K562 (cell line): ENCODE data around the gene CST9L. TPM values are rescaled to one million over a fixed set of nuclear protein-coding genes. Genes with fewer than 3 reads are reported as not detected.

Experiments
- ATAC-seq: fragments of 200-7000 bp; cut with Tn5 transposase; 3 replicates; pipeline ENCODE4 v1.9.1; 2020; ENCODE audit warnings: moderate library complexity
- BruUV-seq: library from RNA; stranded (reverse); fragments of 400-500 nt; replicated peaks from 2 replicates; lab custom pipeline; 2021; lab: Mats Ljungman, UMichigan
- CTCF ChIA-PET: fragments of 300-600 bp; formaldehyde crosslinking; extraction: SDS; loops from one replicate; lab custom pipeline; 2021; ENCODE audit warnings: low intra/inter-chr PET ratio; lab: Yijun Ruan, JAX
- POLR2A ChIA-PET: fragments of 300-600, 350-650 bp; sonication (Branson Sonifier 250); formaldehyde crosslinking; extraction: SDS; loops from one replicate; lab custom pipeline; 2021; ENCODE audit warnings: antibody characterized with exemption, inconsistent platforms; lab: Yijun Ruan, JAX
- DNase-seq, 4 experiments: peaks; one replicate each; pipeline versions ENCODE4 v3.0.0 to v3.0.0-alpha.2; 2011 to 2018; ENCODE audit warnings: low spot score in 3 of 4, mixed read lengths in 3 of 4; ENCODE audit errors: extremely low read depth in 1 of 4
- FAIRE-seq: peaks from 2 replicates; lab custom pipeline; 2011; peaks lifted over from hg19 to GRCh38; lab: Jason Lieb, UNC
- H2AFZ ChIP-seq: 2 replicates; pipeline ENCODE4 v1.6.0; 2011; ENCODE audit warnings: low read depth, low read length, control low read depth, inconsistent platforms
- H3K27ac ChIP-seq: fragments of 200-600 bp; 3 replicates; pipeline ENCODE4 v1.8.0; 2011; ENCODE audit warnings: low read depth, mild to moderate bottlenecking, control low read depth, inconsistent platforms, low read length, moderate library complexity, mixed read lengths; ENCODE audit errors: extremely low read depth
- H3K27me3 ChIP-seq, 2 experiments: fragments of 300-600 bp in 1 of 2; 2 replicates in 1 of 2; 3 replicates in 1 of 2; pipeline versions ENCODE4 v1.6.0 to v1.8.0; 2011; ENCODE audit warnings: inconsistent platforms in 2 of 2, low read length in 2 of 2, mild to moderate bottlenecking in 1 of 2, mixed read lengths in 1 of 2, moderate library complexity in 1 of 2; ENCODE audit not compliant: control insufficient read depth in 2 of 2, insufficient read depth in 2 of 2
- H3K36me3 ChIP-seq: fragments of 300-600 bp; 3 replicates; pipeline ENCODE4 v1.8.0; 2011; ENCODE audit warnings: mild to moderate bottlenecking, low read length, inconsistent platforms; ENCODE audit not compliant: control insufficient read depth, insufficient read depth
- H3K4me1 ChIP-seq, 2 experiments: fragments of 200-600 bp in 1 of 2; replicated peaks in 1 of 2; 2 replicates in 1 of 2; 3 replicates in 1 of 2; pipeline versions ENCODE4 v1.5.1 to v1.8.0; 2011; ENCODE audit warnings: inconsistent platforms in 2 of 2, low read length in 2 of 2, mild to moderate bottlenecking in 1 of 2, mixed read lengths in 1 of 2, moderate library complexity in 1 of 2; ENCODE audit not compliant: control insufficient read depth in 2 of 2, insufficient read depth in 2 of 2
- H3K4me2 ChIP-seq: 2 replicates; pipeline ENCODE4 v1.6.1; 2011; ENCODE audit warnings: low read length, control low read depth, inconsistent platforms, mixed read lengths; ENCODE audit not compliant: insufficient read depth
- H3K4me3 ChIP-seq: fragments of 200-600 bp; sonication (generic), shearing (Covaris generic); 2 replicates; pipeline ENCODE4 v1.5.1; 2016; ENCODE audit warnings: control low read depth, inconsistent platforms
- H3K79me2 ChIP-seq: fragments of 200-600 bp; 3 replicates; pipeline ENCODE4 v1.8.0; 2011; ENCODE audit warnings: low read length, inconsistent platforms; ENCODE audit not compliant: control insufficient read depth, insufficient read depth
- H3K9ac ChIP-seq, 2 experiments: 2 replicates each; pipeline versions ENCODE4 v1.6.0 to v1.6.1; 2011; ENCODE audit warnings: low read depth in 2 of 2, low read length in 2 of 2, control low read depth in 1 of 2, inconsistent platforms in 1 of 2, mild to moderate bottlenecking in 1 of 2, mixed read lengths in 1 of 2; ENCODE audit not compliant: insufficient read depth in 1 of 2
- H3K9me1 ChIP-seq: one replicate; pipeline ENCODE4 v1.6.0; 2011; ENCODE audit warnings: inconsistent platforms, mild to moderate bottlenecking, low read length, moderate library complexity; ENCODE audit not compliant: control insufficient read depth, insufficient read depth
- H3K9me3 ChIP-seq: replicated peaks from 2 replicates; pipeline ENCODE4 v1.5.1; 2011; ENCODE audit warnings: low read depth, low read length, inconsistent platforms; ENCODE audit not compliant: control insufficient read depth, insufficient read depth
- H4K20me1 ChIP-seq: replicated peaks from 2 replicates; pipeline ENCODE4 v1.6.1; 2011; ENCODE audit warnings: low read length, inconsistent platforms, mixed read lengths; ENCODE audit not compliant: control insufficient read depth, insufficient read depth
- ATF7 ChIP-seq: fragments of 450-650 bp; IDR thresholded peaks from 2 replicates; pipeline ENCODE4 v1.7.1; 2014; ENCODE audit warnings: mild to moderate bottlenecking, moderate library complexity
- ELF2 ChIP-seq: fragments of 250-450 bp; sonication (Bioruptor Pico); IDR thresholded peaks from 2 replicates; pipeline ENCODE4 v1.5.0; 2021; ENCODE audit warnings: mild to moderate bottlenecking
- FOXM1 ChIP-seq, 2 experiments: fragments of 450-650 bp in 1 of 2; sonication (generic) in 1 of 2; formaldehyde crosslinking in 1 of 2; IDR thresholded peaks; 2 replicates each; pipeline versions ENCODE4 v1.6.1 to v1.9.0; 2017 to 2022; ENCODE audit warnings: low read depth in 2 of 2, mild to moderate bottlenecking in 2 of 2, missing genetic modification reagents in 1 of 2, moderate library complexity in 1 of 2
- NONO ChIP-seq, 2 experiments: fragments of 200-400 bp in 1 of 2; fragments of 450-650 bp in 1 of 2; formaldehyde crosslinking in 1 of 2; IDR thresholded peaks; 2 replicates each; pipeline ENCODE4 v1.6.1; 2017; ENCODE audit warnings: low read depth in 2 of 2, mild to moderate bottlenecking in 2 of 2, moderate library complexity in 2 of 2, low read length in 1 of 2
- NR2C2 ChIP-seq, 2 experiments: fragments of 200-800 bp in 1 of 2; sonication (Bioruptor generic) in 1 of 2; sonication (generic) in 1 of 2; formaldehyde crosslinking in 1 of 2; IDR thresholded peaks; 2 replicates each; pipeline versions ENCODE4 v1.6.1 to v1.8.0; 2016 to 2022; ENCODE audit warnings: mild to moderate bottlenecking in 1 of 2, missing compliant biosample characterization in 1 of 2, missing genetic modification characterization in 1 of 2, missing genetic modification reagents in 1 of 2
- SIN3B ChIP-seq: fragments of 450-650 bp; IDR thresholded peaks from 2 replicates; pipeline ENCODE4 v1.6.1; 2017; ENCODE audit warnings: low read depth, mild to moderate bottlenecking, moderate library complexity
- SRSF3 ChIP-seq: fragments of 200-400 bp; formaldehyde crosslinking; IDR thresholded peaks from 2 replicates; pipeline ENCODE4 v1.6.1; 2016; ENCODE audit warnings: mild to moderate bottlenecking, low read length, moderate library complexity; ENCODE audit not compliant: insufficient read depth
- ZNF512 ChIP-seq: IDR thresholded peaks from 2 replicates; pipeline ENCODE4 v1.6.1; 2016; ENCODE audit warnings: missing genetic modification characterization, missing compliant biosample characterization
- in situ Hi-C: fragments of 300-500 bp; cut with MboI; formaldehyde crosslinking; loops from 4 replicates; pipeline ENCODE4 v1.15.0; 2018; ENCODE audit warnings: inconsistent platforms, mixed read lengths
- intact Hi-C: fragments of 100-400 bp; cut with micrococcal nuclease; formaldehyde crosslinking; loops from 2 replicates; pipeline ENCODE4 v1.14.2; 2022
- polyA plus RNA-seq, 8 experiments: library from polyadenylated mRNA; depleted of rRNA in 4 of 8; stranded (reverse) in 5 of 8; unstranded in 3 of 8; fragments of >200 nt; fragmentation: Nextera tagmentation in 2 of 8; fragmentation: Illumina TruSeq in 1 of 8; extraction: Ambion mirVana in 2 of 8; extraction: Trizol in 1 of 8; gene quantifications; 2 replicates each; pipeline versions ENCODE4 v1.2.1 to v1.2.3, GENCODE V29; 2011 to 2014; ENCODE audit warnings: inconsistent platforms in 1 of 8, missing spikeins in 1 of 8
- total RNA-seq, 7 experiments: library from RNA; depleted of rRNA in 6 of 7; stranded (reverse); fragments of >200 nt in 6 of 7; fragmentation: Illumina TruSeq in 2 of 7; extraction: Trizol in 2 of 7; gene quantifications; 2 replicates each; pipeline versions ENCODE4 v1.2.1 to v1.2.3, GENCODE V29; 2011 to 2021; ENCODE audit warnings: low replicate concordance in 1 of 7
- TF ChIP-seq, protein P1 (sequence below): fragments of 450-650 bp; formaldehyde crosslinking; IDR thresholded peaks from 2 replicates; pipeline ENCODE4 v1.4.0; 2020; ENCODE audit warnings: mild to moderate bottlenecking, mixed read lengths

Gene CST9L
- total and polyA plus RNA-seq, 9 of the 15 experiments (the other 6 are each of a cell fraction or from before 2014, with no cell fraction given) = not detected

DNA sequence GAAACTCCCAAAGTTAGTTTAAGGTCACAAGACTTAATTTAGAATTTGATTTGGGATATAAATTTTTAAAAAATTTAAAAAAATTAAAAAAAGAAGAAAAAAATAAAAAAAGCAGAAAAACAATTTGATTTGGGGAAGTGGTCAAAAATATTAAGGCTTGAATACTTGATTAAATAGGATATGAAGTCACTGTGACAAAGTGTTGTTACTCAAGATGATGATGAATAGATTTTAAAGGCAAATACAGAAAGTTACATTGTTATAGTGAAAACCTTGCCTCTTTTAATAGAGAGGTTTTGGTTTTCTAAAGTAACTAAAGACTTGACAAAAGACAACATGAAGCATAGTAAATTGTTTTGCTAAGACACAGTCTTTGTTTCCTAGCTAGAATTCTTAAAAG is 30.2 kb upstream of the CST9L start:
- no peak overlapping the region for H2AFZ ChIP-seq
- no peaks in the 10 kb centered on the region for H4K20me1 ChIP-seq
- ATAC-seq (no peak), DNase-seq (no peak), FAIRE-seq (no peak)
- no peaks in the 10 kb centered on the region for H3K36me3 ChIP-seq
- no TSS peak for BruUV-seq
- H3K27me3 ChIP-seq = no peaks in the 10 kb centered on the region; a peak in 1 of 5 replicates
- no peaks in the 10 kb centered on the region for H3K79me2 ChIP-seq
- intact Hi-C loops = no loop called here
- no peak overlapping the region for H3K4me2 ChIP-seq
- no peak for TF ChIP-seq ATF7
- no peak for TF ChIP-seq NR2C2 (CRISPR knock-in tag; IDR thresholded peaks at IDR 0.05)
- TF ChIP-seq NR2C2 (tag; IDR thresholded peaks at IDR 0.05) = no peak
- TF ChIP-seq NONO (IDR thresholded peaks at IDR 0.05; ENCODE audit: low read depth in 2 of 2, low read length in 1 of 2) = no peak
- no peak for TF ChIP-seq FOXM1 (IDR thresholded peaks at IDR 0.05; ENCODE audit: low read depth)
- TF ChIP-seq FOXM1 (CRISPR knock-in tag; IDR thresholded peaks at IDR 0.05; ENCODE audit: low read depth) = no peak
- no peak for TF ChIP-seq SIN3B
- TF ChIP-seq SRSF3 = no peak
- no peak for TF ChIP-seq ZNF512 (tag)
- TF ChIP-seq, protein P1, sequence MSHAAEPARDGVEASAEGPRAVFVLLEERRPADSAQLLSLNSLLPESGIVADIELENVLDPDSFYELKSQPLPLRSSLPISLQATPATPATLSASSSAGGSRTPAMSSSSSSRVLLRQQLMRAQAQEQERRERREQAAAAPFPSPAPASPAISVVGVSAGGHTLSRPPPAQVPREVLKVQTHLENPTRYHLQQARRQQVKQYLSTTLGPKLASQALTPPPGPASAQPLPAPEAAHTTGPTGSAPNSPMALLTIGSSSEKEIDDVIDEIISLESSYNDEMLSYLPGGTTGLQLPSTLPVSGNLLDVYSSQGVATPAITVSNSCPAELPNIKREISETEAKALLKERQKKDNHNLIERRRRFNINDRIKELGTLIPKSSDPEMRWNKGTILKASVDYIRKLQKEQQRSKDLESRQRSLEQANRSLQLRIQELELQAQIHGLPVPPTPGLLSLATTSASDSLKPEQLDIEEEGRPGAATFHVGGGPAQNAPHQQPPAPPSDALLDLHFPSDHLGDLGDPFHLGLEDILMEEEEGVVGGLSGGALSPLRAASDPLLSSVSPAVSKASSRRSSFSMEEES (CRISPR knock-in tag) = no peak
- no peak for TF ChIP-seq ELF2 (CRISPR knock-in tag)
- no peaks in the 10 kb centered on the region for H3K4me1 ChIP-seq
- no peak overlapping the region for H3K9ac ChIP-seq
- H3K9me3 ChIP-seq = no peaks in the 10 kb centered on the region
- H3K9me1 ChIP-seq = no peaks in the 10 kb centered on the region
- POLR2A ChIA-PET = no interaction called here
- CTCF ChIA-PET = no interaction called here
- H3K27ac ChIP-seq = no peak overlapping the region
- in situ Hi-C loops = no loop called here
- no peak overlapping the region for H3K4me3 ChIP-seq
